Tibial nerve (tissue), 4 donors: Measurements from ENCODE around the gene TXNL4A. TPM values are rescaled to one million over a fixed set of nuclear protein-coding genes. Genes with fewer than 3 reads are reported as not detected.
A peak's percentile ranks its signal among the peaks of the same experiment; 100 is the strongest.
"Not testable (repeated sequence)": the region's sequence is repeated elsewhere in the genome, so short reads cannot be mapped to it uniquely, and the experiment has no call there.

Experiments
- DNase-seq, 2 donors: peaks; one replicate each; pipeline ENCODE4 v3.0.0-alpha.2; 2019; ENCODE audit warnings: low spot score in 2 of 2
- H3K27ac ChIP-seq, 4 donors: fragments of 200-600 bp; sonication (generic) in 3 of 4; one replicate each; pipeline ENCODE4 v1.5.1; 2017 to 2019; ENCODE audit warnings: mild to moderate bottlenecking in 1 of 4
- H3K27me3 ChIP-seq, 2 donors: fragments of 200-600 bp; sonication (generic) in 1 of 2; one replicate each; pipeline versions ENCODE4 v1.5.1 to v1.6.0; 2017 to 2019
- H3K36me3 ChIP-seq, 3 donors: fragments of 200-600 bp; sonication (generic); one replicate each; pipeline ENCODE4 v1.5.1; 2018 to 2019
- H3K4me1 ChIP-seq, 4 donors: fragments of 200-600 bp; sonication (generic) in 3 of 4; one replicate each; pipeline ENCODE4 v1.5.1; 2017 to 2019
- H3K4me3 ChIP-seq, 4 donors: fragments of 200-600 bp; sonication (generic) in 3 of 4; one replicate each; pipeline ENCODE4 v1.5.1; 2017 to 2019; ENCODE audit warnings: mild to moderate bottlenecking in 1 of 4, moderate library complexity in 1 of 4
- H3K9me3 ChIP-seq, 4 donors: fragments of 200-600 bp; sonication (generic) in 3 of 4; one replicate each; pipeline ENCODE4 v1.5.1; 2017 to 2019
- EP300 ChIP-seq, 2 donors: sonication (generic); formaldehyde crosslinking; IDR thresholded peaks; one replicate each; pipeline ENCODE4 v1.6.1; 2017; ENCODE audit warnings: antibody characterized with exemption in 2 of 2, mild to moderate bottlenecking in 1 of 2
- POLR2A ChIP-seq, 2 donors: fragments of 450-650 bp; IDR thresholded peaks; one replicate each; pipeline ENCODE4 v1.6.1; 2017; ENCODE audit warnings: antibody characterized with exemption in 2 of 2, mild to moderate bottlenecking in 2 of 2, moderate library complexity in 2 of 2
- WGBS, 2 donors: methylation state at CpG; one replicate each; pipeline ENCODE4 v1.1.5; 2018; 5-methylcytosine and 5-hydroxymethylcytosine counted together
- total RNA-seq, 4 donors: library from RNA; depleted of rRNA; stranded (reverse); fragments of >200 nt; gene quantifications; one replicate each; pipeline ENCODE4 v1.1.0, GENCODE V29; 2016
- TF ChIP-seq, protein P1 (sequence below), 5 experiments: fragments of 200-600 bp in 3 of 5; fragments of 450-650 bp in 2 of 5; sonication (generic) in 3 of 5; IDR thresholded peaks; one replicate each; pipeline ENCODE4 v1.5.1; 2016 to 2019; ENCODE audit warnings: antibody characterized with exemption in 5 of 5, mild to moderate bottlenecking in 3 of 5, moderate library complexity in 2 of 5

Gene TXNL4A
- total RNA-seq, 4 donors from 2014 or later = 19.0 to 34.9 (median 32.5) TPM

DNA sequence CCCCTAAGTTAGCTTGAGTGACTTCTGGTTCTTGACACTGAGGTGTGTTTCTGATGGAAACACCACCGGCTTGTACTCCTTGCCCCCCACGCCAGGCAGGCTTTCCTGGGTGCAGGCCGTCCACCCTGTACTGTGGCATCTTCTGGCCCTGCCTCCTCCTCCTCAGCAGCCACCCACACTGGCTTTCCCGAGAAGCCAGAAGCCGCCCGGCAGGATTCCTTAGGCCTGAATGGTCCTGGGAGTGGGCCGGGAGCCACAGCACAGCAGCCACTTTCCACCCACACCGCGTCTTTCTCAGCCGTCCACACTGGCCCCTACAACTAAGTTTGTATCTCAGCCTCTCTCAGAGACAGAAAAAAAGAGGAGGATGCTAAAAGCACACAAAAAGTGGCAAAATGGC lies 26.1 kb downstream of the TXNL4A start:
- Histone ChIP-seq H3K27me3 (peaks cover 0 to 6% of the 10 kb centered on the region in 2 donors), H3K27ac (peak overlapping the region; percentile 42 to 92 (median 66)), H3K9me3 (no peaks in the 10 kb centered on the region), H3K4me3 (no peak overlapping the region), H3K36me3 (no peaks in the 10 kb centered on the region), H3K4me1 (peaks cover 0 to 37% (median 11%) of the 10 kb centered on the region in 4 donors)
- no peak for DNase-seq
- TF ChIP-seq POLR2A (IDR thresholded peaks at IDR 0.05) (no peak), EP300 (IDR thresholded peaks at IDR 0.05) (peak in 1 of 2 donors; percentile 28)
- WGBS, 2 donors = 48 to 59% methylated on average over 10 of the region's 10 CpGs

DNA sequence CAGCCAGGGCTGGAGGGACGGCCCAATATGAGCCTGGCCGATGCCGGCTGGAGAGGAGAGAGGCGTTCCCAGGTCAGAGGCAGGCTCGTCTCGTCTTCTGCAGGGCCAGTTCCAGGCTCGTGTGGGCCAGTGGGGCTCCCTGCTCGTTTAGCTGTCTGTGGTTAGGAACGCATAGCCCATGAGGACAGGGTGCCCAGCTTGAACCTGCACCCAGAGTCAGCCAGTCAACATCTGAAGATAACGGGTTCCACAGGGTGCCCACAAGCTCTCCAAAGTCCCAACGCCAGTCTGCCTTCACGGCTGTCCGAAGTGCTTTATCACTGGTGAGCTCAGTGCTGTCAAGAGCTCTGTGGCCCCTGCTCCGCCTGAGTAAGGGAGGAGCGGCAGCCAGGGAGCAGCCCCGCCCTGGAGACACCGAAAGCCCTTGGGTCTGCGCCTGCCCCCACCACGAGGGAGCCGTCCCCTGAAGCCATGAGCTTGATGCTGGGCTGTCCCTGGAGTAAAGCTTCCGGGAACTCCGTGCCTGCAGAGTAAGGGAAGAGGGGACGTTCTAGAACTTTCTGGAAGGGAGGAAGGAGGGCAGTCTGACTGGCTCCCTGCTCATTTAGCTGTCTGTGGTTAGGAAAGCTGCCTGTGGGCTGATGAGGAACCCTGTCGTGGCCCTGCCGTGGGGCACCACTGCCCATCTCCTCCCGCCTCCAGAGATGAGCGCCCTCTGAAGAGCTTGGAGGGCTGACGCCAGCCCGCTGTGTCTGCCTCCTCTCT lies 26.7 kb downstream of the TXNL4A start:
- peak overlapping the region; percentile 42 to 92 (median 66) for H3K27ac ChIP-seq
- H3K36me3 ChIP-seq = no peaks in the 10 kb centered on the region
- DNase-seq = no peak
- WGBS, 2 donors = 53 to 56% methylated on average over 25 to 29 of the region's 29 CpGs
- peaks cover 0 to 37% (median 11%) of the 10 kb centered on the region in 4 donors for H3K4me1 ChIP-seq
- H3K4me3 ChIP-seq = no peak overlapping the region
- H3K9me3 ChIP-seq = no peaks in the 10 kb centered on the region
- TF ChIP-seq POLR2A (IDR thresholded peaks at IDR 0.05) (no peak), EP300 (IDR thresholded peaks at IDR 0.05) (no peak)
- TF ChIP-seq, protein P1, sequence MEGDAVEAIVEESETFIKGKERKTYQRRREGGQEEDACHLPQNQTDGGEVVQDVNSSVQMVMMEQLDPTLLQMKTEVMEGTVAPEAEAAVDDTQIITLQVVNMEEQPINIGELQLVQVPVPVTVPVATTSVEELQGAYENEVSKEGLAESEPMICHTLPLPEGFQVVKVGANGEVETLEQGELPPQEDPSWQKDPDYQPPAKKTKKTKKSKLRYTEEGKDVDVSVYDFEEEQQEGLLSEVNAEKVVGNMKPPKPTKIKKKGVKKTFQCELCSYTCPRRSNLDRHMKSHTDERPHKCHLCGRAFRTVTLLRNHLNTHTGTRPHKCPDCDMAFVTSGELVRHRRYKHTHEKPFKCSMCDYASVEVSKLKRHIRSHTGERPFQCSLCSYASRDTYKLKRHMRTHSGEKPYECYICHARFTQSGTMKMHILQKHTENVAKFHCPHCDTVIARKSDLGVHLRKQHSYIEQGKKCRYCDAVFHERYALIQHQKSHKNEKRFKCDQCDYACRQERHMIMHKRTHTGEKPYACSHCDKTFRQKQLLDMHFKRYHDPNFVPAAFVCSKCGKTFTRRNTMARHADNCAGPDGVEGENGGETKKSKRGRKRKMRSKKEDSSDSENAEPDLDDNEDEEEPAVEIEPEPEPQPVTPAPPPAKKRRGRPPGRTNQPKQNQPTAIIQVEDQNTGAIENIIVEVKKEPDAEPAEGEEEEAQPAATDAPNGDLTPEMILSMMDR (IDR thresholded peaks at IDR 0.05) = no peak
- H3K27me3 ChIP-seq = peaks cover 0 to 6% of the 10 kb centered on the region in 2 donors

- H3K27me3 ChIP-seq = peaks cover 0 to 6% of the 10 kb centered on the region in 2 donors
- H3K36me3 ChIP-seq = no peaks in the 10 kb centered on the region
- H3K4me3 ChIP-seq = no peak overlapping the region
- DNase-seq = no peak
- peak overlapping the region in 2 of 4 donors; percentile 77 to 92 for H3K27ac ChIP-seq
- WGBS, 2 donors = 76 to 83% methylated on average over 16 of the region's 16 CpGs
- no peaks in the 10 kb centered on the region for H3K9me3 ChIP-seq
- TF ChIP-seq POLR2A (IDR thresholded peaks at IDR 0.05) (no peak), EP300 (IDR thresholded peaks at IDR 0.05) (no peak)
- TF ChIP-seq, protein P1 (IDR thresholded peaks at IDR 0.05) = no peak
- peaks cover 0 to 37% (median 11%) of the 10 kb centered on the region in 4 donors for H3K4me1 ChIP-seq
Measured at GRCh38 chr18:79960921-79961526, 27.3 kb downstream of the TXNL4A start.

DNA sequence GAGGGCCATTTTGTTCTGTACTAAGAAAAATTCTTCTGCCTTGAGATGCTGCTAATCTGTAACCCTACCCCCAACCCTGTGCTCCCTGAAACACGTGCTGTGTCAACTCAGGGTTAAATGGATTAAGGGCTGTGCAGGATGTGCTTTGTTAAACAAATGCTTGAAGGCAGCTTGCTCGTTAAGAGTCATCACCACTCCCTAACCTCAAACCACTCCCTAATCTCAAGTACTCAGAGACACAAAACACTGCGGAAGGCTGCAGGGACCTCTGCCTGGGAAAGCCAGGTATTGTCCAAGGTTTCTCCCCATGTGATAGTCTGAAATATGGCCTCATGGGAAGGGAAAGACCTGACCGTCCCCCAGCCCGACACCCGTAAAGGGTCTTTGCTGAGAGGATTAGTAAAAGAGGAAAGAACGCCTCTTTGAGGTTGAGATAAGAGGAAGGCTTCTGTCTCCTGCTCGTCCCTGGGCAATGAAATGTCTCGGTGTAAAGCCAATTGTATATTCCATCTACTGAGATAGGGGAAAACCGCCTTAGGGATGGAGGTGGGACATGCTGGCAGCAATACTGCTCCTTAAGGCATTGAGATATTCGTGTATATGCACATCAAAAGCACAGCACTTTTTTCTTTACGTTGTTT lies 28.1 kb downstream of the TXNL4A start:
- Histone ChIP-seq H3K4me1 (peaks cover 0 to 32% (median 9%) of the 10 kb centered on the region in 4 donors), H3K27ac (peak overlapping the region in 2 of 4 donors; percentile 61 to 92)
- not testable (repeated sequence) for H3K9me3 ChIP-seq, DNase-seq, H3K27me3 ChIP-seq, H3K4me3 ChIP-seq, H3K36me3 ChIP-seq
- 32 to 33% methylated on average over 12 of the region's 12 CpGs for WGBS, 2 donors

GRCh38 chr18:79958981-79959380 lies 29.4 kb downstream of the TXNL4A start:
- WGBS, 2 donors = 93 to 98% methylated on average over 2 of the region's 2 CpGs
- DNase-seq = no peak
- no peaks in the 10 kb centered on the region for H3K9me3 ChIP-seq
- no peaks in the 10 kb centered on the region for H3K36me3 ChIP-seq
- no peak overlapping the region for H3K4me3 ChIP-seq
- peak overlapping the region in 1 of 4 donors; percentile 92 for H3K27ac ChIP-seq
- H3K27me3 ChIP-seq = peaks cover 0 to 6% of the 10 kb centered on the region in 2 donors
- peaks cover 0 to 21% (median 5%) of the 10 kb centered on the region in 4 donors for H3K4me1 ChIP-seq
- TF ChIP-seq EP300 (IDR thresholded peaks at IDR 0.05) (no peak), POLR2A (IDR thresholded peaks at IDR 0.05) (no peak)
- TF ChIP-seq, protein P1 (IDR thresholded peaks at IDR 0.05) = no peak
